ENCODE measurements around the gene TMEM272.

- no peak for TF ChIP-seq ZFX (IDR thresholded peaks at IDR 0.05; ENCODE audit: borderline replicate concordance)
- no peak for TF ChIP-seq CTCF (IDR thresholded peaks at IDR 0.05)
Observed at GRCh38 chr13:51881296-51881695, 36.3 kb upstream of the TMEM272 start.
